ENCODE results near the gene TBX3. TPM values are rescaled to one million over a fixed set of nuclear protein-coding genes. Genes with fewer than 3 reads are reported as not detected.

The TBX3 gene
- total RNA-seq, 1 donor from 2014 or later = 16.7 TPM

DNA sequence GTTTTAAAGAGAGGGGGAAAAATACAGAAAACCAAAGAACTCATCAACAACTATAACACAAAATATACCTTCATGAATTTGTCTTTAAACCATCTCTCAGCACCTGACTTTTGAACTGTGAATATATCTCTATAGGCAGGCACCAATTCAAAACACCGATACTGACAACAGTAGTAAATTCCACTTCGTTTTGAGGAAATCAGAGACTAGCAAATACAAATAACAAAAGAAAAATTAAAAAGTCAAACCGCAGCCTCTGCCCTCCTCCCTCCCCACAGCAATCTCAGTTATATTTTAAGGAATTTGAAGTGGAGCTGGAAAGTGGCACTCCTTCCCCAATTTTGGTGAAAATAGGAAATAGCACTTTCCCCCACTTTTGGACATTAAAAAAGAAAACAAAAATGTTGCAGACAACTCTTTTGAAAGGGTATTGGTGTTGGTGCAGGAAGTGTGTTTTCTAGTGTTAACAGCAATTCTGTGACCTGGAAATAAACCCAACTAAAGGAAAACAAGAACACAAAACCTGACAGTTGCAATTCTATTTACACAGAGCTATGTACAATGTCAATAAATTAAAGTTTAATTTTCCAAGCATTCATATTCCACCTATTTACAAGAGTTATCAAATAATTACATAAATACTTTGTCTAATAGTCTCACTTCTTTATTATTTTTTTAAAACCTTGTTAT, 13.5 kb downstream of the TBX3 start:
- H3K4me1 ChIP-seq (ENCODE audit: control insufficient read depth in 3 of 3, insufficient read depth in 3 of 3, low read length in 3 of 3) = peaks cover 4 to 18% (median 17%) of the 10 kb centered on the region in 3 donors
- H3K27ac ChIP-seq (ENCODE audit: low read depth, low read length) = peak overlapping the region; percentile 71
- H3K9me3 ChIP-seq (ENCODE audit: control insufficient read depth in 3 of 3, low read length in 3 of 3) = no peaks in the 10 kb centered on the region
- peaks cover 22 to 27% (median 25%) of the 10 kb centered on the region in 3 donors for H3K27me3 ChIP-seq (ENCODE audit: control insufficient read depth in 3 of 3, insufficient read depth in 3 of 3, low read length in 3 of 3)
- peaks cover 13 to 33% (median 27%) of the 10 kb centered on the region in 3 donors for H3K36me3 ChIP-seq (ENCODE audit: control insufficient read depth in 3 of 3, insufficient read depth in 3 of 3, low read length in 3 of 3)
- no peak overlapping the region for H3K4me3 ChIP-seq (ENCODE audit: low read length in 3 of 3)
- H3K9ac ChIP-seq (ENCODE audit: low read depth in 1 of 3, low read length in 3 of 3) = no peak overlapping the region

- Histone ChIP-seq H3K36me3 (ENCODE audit: control insufficient read depth in 3 of 3, insufficient read depth in 3 of 3, low read length in 3 of 3) (peaks cover 10 to 25% (median 23%) of the 10 kb centered on the region in 3 donors), H3K4me3 (ENCODE audit: low read length in 3 of 3) (peak overlapping the region in 2 of 3 donors; percentile 27 to 48), H3K4me1 (ENCODE audit: control insufficient read depth in 3 of 3, insufficient read depth in 3 of 3, low read length in 3 of 3) (peaks cover 7 to 22% (median 17%) of the 10 kb centered on the region in 3 donors), H3K9me3 (ENCODE audit: control insufficient read depth in 3 of 3, low read length in 3 of 3) (no peaks in the 10 kb centered on the region), H3K9ac (ENCODE audit: low read depth in 1 of 3, low read length in 3 of 3) (peak overlapping the region in 2 of 3 donors; percentile 23 to 40), H3K27ac (ENCODE audit: low read depth, low read length) (peak overlapping the region; percentile 71), H3K27me3 (ENCODE audit: control insufficient read depth in 3 of 3, insufficient read depth in 3 of 3, low read length in 3 of 3) (peaks cover 28 to 32% (median 31%) of the 10 kb centered on the region in 3 donors)
Measured at GRCh38 chr12:114669401-114670290, 14.3 kb downstream of the TBX3 start.

DNA sequence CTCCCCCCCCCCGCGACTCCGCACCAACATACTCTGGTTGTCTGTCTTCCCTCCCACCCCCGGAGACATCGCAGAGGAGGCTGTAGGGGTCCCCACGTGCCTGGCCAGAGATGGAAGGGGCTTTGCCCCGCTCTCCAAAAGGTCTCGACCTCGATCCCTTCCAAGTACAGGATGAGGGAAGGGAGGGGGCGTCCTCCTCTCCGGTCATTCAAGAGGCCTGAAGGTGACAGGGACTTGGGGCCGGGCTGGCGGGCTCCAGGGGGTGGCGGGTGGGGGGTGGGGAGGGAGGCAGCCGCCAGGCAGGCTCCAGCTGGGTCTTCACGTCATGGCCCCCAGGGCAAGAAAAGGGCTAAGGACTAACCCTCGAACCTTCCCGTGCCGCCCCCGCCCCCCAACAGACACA, 15.1 kb downstream of the TBX3 start:
- Histone ChIP-seq H3K27me3 (ENCODE audit: control insufficient read depth in 3 of 3, insufficient read depth in 3 of 3, low read length in 3 of 3) (peaks cover 33 to 38% (median 34%) of the 10 kb centered on the region in 3 donors), H3K9ac (ENCODE audit: low read depth in 1 of 3, low read length in 3 of 3) (no peak overlapping the region), H3K27ac (ENCODE audit: low read depth, low read length) (peak overlapping the region; percentile 71), H3K9me3 (ENCODE audit: control insufficient read depth in 3 of 3, low read length in 3 of 3) (no peaks in the 10 kb centered on the region), H3K4me3 (ENCODE audit: low read length in 3 of 3) (no peak overlapping the region), H3K36me3 (ENCODE audit: control insufficient read depth in 3 of 3, insufficient read depth in 3 of 3, low read length in 3 of 3) (peaks cover 8 to 21% (median 17%) of the 10 kb centered on the region in 3 donors), H3K4me1 (ENCODE audit: control insufficient read depth in 3 of 3, insufficient read depth in 3 of 3, low read length in 3 of 3) (peaks cover 7 to 22% (median 17%) of the 10 kb centered on the region in 3 donors)

GRCh38 chr12:114668151-114668885, 15.7 kb downstream of the TBX3 start:
- peak overlapping the region; percentile 49 to 75 (median 68) for H3K4me3 ChIP-seq (ENCODE audit: low read length in 3 of 3)
- peaks cover 38 to 42% (median 38%) of the 10 kb centered on the region in 3 donors for H3K27me3 ChIP-seq (ENCODE audit: control insufficient read depth in 3 of 3, insufficient read depth in 3 of 3, low read length in 3 of 3)
- peak overlapping the region; percentile 8 to 57 (median 50) for H3K9ac ChIP-seq (ENCODE audit: low read depth in 1 of 3, low read length in 3 of 3)
- H3K36me3 ChIP-seq (ENCODE audit: control insufficient read depth in 3 of 3, insufficient read depth in 3 of 3, low read length in 3 of 3) = peaks cover 8 to 15% (median 11%) of the 10 kb centered on the region in 3 donors
- H3K27ac ChIP-seq (ENCODE audit: low read depth, low read length) = no peak overlapping the region
- peaks cover 7 to 22% (median 13%) of the 10 kb centered on the region in 3 donors for H3K4me1 ChIP-seq (ENCODE audit: control insufficient read depth in 3 of 3, insufficient read depth in 3 of 3, low read length in 3 of 3)
- no peaks in the 10 kb centered on the region for H3K9me3 ChIP-seq (ENCODE audit: control insufficient read depth in 3 of 3, low read length in 3 of 3)

DNA sequence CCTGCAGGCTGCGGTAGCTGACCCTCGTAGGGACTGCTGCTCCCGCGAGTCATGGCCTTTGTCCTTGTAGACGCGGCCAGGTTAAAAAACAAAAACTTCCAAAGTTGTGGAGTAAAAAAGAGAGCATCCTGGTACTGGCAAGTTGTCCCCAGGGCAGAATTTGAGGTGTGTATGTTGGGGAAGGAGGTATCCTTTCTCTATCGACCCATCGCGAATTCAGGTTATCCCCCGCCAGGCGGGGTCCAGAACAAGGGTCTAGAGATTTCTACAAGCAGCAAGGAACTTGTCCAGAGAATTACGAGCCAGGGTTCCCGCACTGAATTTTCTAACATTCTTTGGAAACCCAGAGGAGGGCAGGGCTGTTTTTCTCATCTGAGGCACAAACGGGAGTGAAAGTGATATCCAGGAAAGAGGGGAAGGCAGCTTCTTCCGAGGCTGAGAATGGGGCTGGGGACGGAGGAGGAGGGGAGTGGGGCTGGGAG, 16.3 kb downstream of the TBX3 start:
- no peak overlapping the region for H3K27ac ChIP-seq (ENCODE audit: low read depth, low read length)
- H3K27me3 ChIP-seq (ENCODE audit: control insufficient read depth in 3 of 3, insufficient read depth in 3 of 3, low read length in 3 of 3) = peaks cover 43 to 48% (median 44%) of the 10 kb centered on the region in 3 donors
- H3K36me3 ChIP-seq (ENCODE audit: control insufficient read depth in 3 of 3, insufficient read depth in 3 of 3, low read length in 3 of 3) = peaks cover 5 to 11% (median 8%) of the 10 kb centered on the region in 3 donors
- H3K4me1 ChIP-seq (ENCODE audit: control insufficient read depth in 3 of 3, insufficient read depth in 3 of 3, low read length in 3 of 3) = peaks cover 7 to 18% (median 8%) of the 10 kb centered on the region in 3 donors
- peak overlapping the region in 2 of 3 donors; percentile 52 to 54 for H3K4me3 ChIP-seq (ENCODE audit: low read length in 3 of 3)
- H3K9me3 ChIP-seq (ENCODE audit: control insufficient read depth in 3 of 3, low read length in 3 of 3) = no peaks in the 10 kb centered on the region
- H3K9ac ChIP-seq (ENCODE audit: low read depth in 1 of 3, low read length in 3 of 3) = no peak overlapping the region

GRCh38 chr12:114666746-114667668, 17.0 kb downstream of the TBX3 start:
- no peak overlapping the region for H3K27ac ChIP-seq (ENCODE audit: low read depth, low read length)

DNA sequence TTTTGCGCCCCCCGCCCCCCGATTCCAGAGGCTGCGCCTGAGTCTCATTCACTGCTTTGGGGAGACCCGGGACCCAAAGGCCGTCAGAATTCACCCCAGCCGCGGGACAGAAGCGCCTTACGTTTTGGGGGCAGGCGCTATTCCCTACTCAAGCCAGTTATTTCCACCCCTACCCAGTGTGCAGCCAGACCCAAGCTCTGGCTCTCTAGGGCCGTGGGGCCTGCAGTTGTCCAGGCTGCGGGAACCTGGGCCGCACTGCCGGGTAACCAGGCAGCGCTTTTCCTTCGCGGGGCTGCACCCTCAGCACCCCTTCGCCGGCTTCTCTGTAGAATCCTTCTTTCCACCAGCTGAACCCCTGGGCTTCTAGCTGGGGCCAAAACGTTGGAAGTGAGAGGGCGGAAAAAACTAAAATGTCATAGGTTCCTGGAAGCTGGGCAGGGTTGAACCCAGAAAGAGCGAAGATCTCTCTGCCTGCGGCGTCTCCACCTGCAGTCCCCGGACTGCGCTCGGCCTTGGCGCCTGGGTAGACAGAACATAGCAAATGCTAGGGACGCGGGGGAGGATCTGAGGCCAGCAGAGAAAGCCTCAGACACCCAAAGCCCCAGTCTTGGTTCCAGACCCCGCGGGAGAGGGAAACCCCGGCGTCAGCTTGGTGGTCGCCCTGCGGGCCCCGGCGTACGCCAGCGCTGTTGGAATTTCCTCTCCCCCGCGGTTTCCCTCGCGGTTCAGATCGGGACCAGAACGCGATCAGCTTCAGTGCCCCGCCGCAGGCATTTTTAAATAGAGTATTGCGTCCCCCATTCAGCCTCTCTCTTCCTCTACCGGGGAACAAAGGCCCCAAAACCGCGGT, 18.3 kb downstream of the TBX3 start:
- Histone ChIP-seq H3K9me3 (ENCODE audit: control insufficient read depth in 3 of 3, low read length in 3 of 3) (no peaks in the 10 kb centered on the region), H3K27ac (ENCODE audit: low read depth, low read length) (no peak overlapping the region), H3K4me1 (ENCODE audit: control insufficient read depth in 3 of 3, insufficient read depth in 3 of 3, low read length in 3 of 3) (peaks cover 7 to 18% (median 8%) of the 10 kb centered on the region in 3 donors), H3K4me3 (ENCODE audit: low read length in 3 of 3) (no peak overlapping the region), H3K9ac (ENCODE audit: low read depth in 1 of 3, low read length in 3 of 3) (no peak overlapping the region), H3K36me3 (ENCODE audit: control insufficient read depth in 3 of 3, insufficient read depth in 3 of 3, low read length in 3 of 3) (no peaks in the 10 kb centered on the region), H3K27me3 (ENCODE audit: control insufficient read depth in 3 of 3, insufficient read depth in 3 of 3, low read length in 3 of 3) (peaks cover 41 to 50% (median 45%) of the 10 kb centered on the region in 3 donors)

More at GRCh38 chr12:114666746-114667668, 17.0 kb downstream of the TBX3 start:
- Histone ChIP-seq H3K36me3 (ENCODE audit: control insufficient read depth in 3 of 3, insufficient read depth in 3 of 3, low read length in 3 of 3) (peaks cover 3 to 7% (median 6%) of the 10 kb centered on the region in 3 donors), H3K4me1 (ENCODE audit: control insufficient read depth in 3 of 3, insufficient read depth in 3 of 3, low read length in 3 of 3) (peaks cover 7 to 18% (median 8%) of the 10 kb centered on the region in 3 donors), H3K9me3 (ENCODE audit: control insufficient read depth in 3 of 3, low read length in 3 of 3) (no peaks in the 10 kb centered on the region), H3K9ac (ENCODE audit: low read depth in 1 of 3, low read length in 3 of 3) (no peak overlapping the region), H3K4me3 (ENCODE audit: low read length in 3 of 3) (no peak overlapping the region), H3K27me3 (ENCODE audit: control insufficient read depth in 3 of 3, insufficient read depth in 3 of 3, low read length in 3 of 3) (peaks cover 43 to 50% (median 45%) of the 10 kb centered on the region in 3 donors)

DNA sequence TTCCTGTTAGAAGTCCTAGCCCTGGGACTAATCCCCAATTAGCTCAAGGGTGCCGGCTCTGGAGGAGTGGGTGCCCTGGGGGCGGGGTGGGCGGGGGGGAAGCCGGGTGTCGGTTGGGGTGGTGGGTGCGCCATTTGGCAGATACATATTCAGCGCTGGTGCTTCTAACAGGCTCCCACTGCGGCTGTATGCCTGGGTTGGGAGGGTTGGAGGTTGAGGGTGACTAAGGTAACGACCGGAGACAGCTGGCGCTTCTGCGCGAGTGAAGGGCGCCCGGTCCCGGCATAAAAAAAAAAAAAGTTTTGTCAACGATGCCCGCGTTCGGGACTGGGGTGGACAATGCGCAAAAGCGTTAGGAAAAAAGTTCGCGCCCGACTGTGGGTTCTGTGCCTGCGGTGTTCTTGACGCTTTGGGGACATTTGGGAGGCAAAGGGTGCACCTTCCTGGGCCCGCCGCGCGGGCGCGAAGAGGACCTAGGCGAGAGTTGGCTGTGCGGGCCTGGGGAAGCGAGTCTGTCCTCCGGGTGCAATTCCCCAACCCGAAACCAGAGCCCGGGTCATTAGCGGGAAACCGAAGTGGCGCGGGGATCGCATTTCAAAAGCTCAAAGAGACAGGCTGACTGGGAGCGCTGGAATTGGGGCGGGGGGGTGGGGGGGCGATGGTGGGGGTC, 19.2 kb downstream of the TBX3 start:
- Histone ChIP-seq H3K4me1 (ENCODE audit: control insufficient read depth in 3 of 3, insufficient read depth in 3 of 3, low read length in 3 of 3) (peaks cover 7 to 18% (median 8%) of the 10 kb centered on the region in 3 donors), H3K9ac (ENCODE audit: low read depth in 1 of 3, low read length in 3 of 3) (no peak overlapping the region), H3K27me3 (ENCODE audit: control insufficient read depth in 3 of 3, insufficient read depth in 3 of 3, low read length in 3 of 3) (peaks cover 41 to 50% (median 45%) of the 10 kb centered on the region in 3 donors), H3K9me3 (ENCODE audit: control insufficient read depth in 3 of 3, low read length in 3 of 3) (no peaks in the 10 kb centered on the region), H3K4me3 (ENCODE audit: low read length in 3 of 3) (peak overlapping the region in 2 of 3 donors; percentile 27 to 52), H3K36me3 (ENCODE audit: control insufficient read depth in 3 of 3, insufficient read depth in 3 of 3, low read length in 3 of 3) (no peaks in the 10 kb centered on the region), H3K27ac (ENCODE audit: low read depth, low read length) (no peak overlapping the region)
